ENCODE data around the gene ELOVL1.

Gene ELOVL1

GRCh38 chr1:43329995-43330751 is 37.6 kb downstream of the ELOVL1 start:
- DNase-seq (ENCODE audit: low read depth) = peak; percentile 47
- no peak overlapping the region for H3K4me3 ChIP-seq (ENCODE audit: low read length)
- TF ChIP-seq CTCF (conservative IDR thresholded peaks at IDR 0.05; ENCODE audit: low read length) = no peak

GRCh38 chr1:43327549-43328292 is 40.1 kb downstream of the ELOVL1 start:
- DNase-seq (ENCODE audit: low read depth) = peak; percentile 74
- no peak overlapping the region for H3K4me3 ChIP-seq (ENCODE audit: low read length)
- TF ChIP-seq CTCF (conservative IDR thresholded peaks at IDR 0.05; ENCODE audit: low read length) = no peak

- H3K4me3 ChIP-seq (ENCODE audit: low read length) = no peak overlapping the region
- no peak for TF ChIP-seq CTCF (conservative IDR thresholded peaks at IDR 0.05; ENCODE audit: low read length)
- no peak for DNase-seq (ENCODE audit: low read depth)
Measured at GRCh38 chr1:43325381-43325780, 42.4 kb downstream of the ELOVL1 start.

- no peak overlapping the region for H3K4me3 ChIP-seq (ENCODE audit: low read length)
- DNase-seq (ENCODE audit: low read depth) = no peak
- no peak for TF ChIP-seq CTCF (conservative IDR thresholded peaks at IDR 0.05; ENCODE audit: low read length)
Measured at GRCh38 chr1:43324810-43325209, 43.0 kb downstream of the ELOVL1 start.

- no peak for DNase-seq (ENCODE audit: low read depth)
- H3K4me3 ChIP-seq (ENCODE audit: low read length) = no peak overlapping the region
- TF ChIP-seq CTCF (conservative IDR thresholded peaks at IDR 0.05; ENCODE audit: low read length) = no peak
Measured at GRCh38 chr1:43322506-43322905, 45.3 kb downstream of the ELOVL1 start.

- no peak for DNase-seq (ENCODE audit: low read depth)
- TF ChIP-seq CTCF (conservative IDR thresholded peaks at IDR 0.05; ENCODE audit: low read length) = no peak
- H3K4me3 ChIP-seq (ENCODE audit: low read length) = no peak overlapping the region
Measured at GRCh38 chr1:43321331-43321891, 46.4 kb downstream of the ELOVL1 start.

Data from AG10803 (cell line).